WTC11 (cell line): ENCODE data around the gene TUBB1. TPM values are rescaled to one million over a fixed set of nuclear protein-coding genes. Genes with fewer than 3 reads are reported as not detected.
A peak's percentile ranks its signal among the peaks of the same experiment; 100 is the strongest.

Experiments used
- ATAC-seq: fragments of 200-7000 bp; cut with Tn5 transposase; 2 replicates; pipeline ENCODE4 v1.10.0; 2021; ENCODE audit warnings: mild to moderate bottlenecking, moderate library complexity
- CTCF ChIA-PET: fragments of 300-600 bp; sonication (Branson Sonifier 250); formaldehyde crosslinking; loops from one replicate; lab custom pipeline; 2021; ENCODE audit warnings: antibody characterized with exemption; lab: Charles Lee
- POLR2A ChIA-PET: fragments of 350-600 bp; sonication (Branson Sonifier 250); formaldehyde crosslinking; loops from one replicate; lab custom pipeline; 2021; ENCODE audit warnings: antibody characterized with exemption; lab: Charles Lee
- DNase-seq: peaks from one replicate; pipeline ENCODE4 v3.0.0; 2021; ENCODE audit warnings: low spot score
- H3K27ac Mint-ChIP-seq: 2 replicates; pipeline ENCODE4 v1.8.0; 2021; ENCODE audit warnings: mixed read lengths
- H3K27me3 Mint-ChIP-seq: 2 replicates; pipeline ENCODE4 v1.8.0; 2021; ENCODE audit warnings: low read depth, mild to moderate bottlenecking, moderate library complexity, mixed read lengths
- H3K36me3 Mint-ChIP-seq: 2 replicates; pipeline ENCODE4 v1.8.0; 2021; ENCODE audit warnings: mixed read lengths
- H3K4me1 Mint-ChIP-seq: 2 replicates; pipeline ENCODE4 v1.8.0; 2022; ENCODE audit warnings: mixed read lengths
- H3K4me3 Mint-ChIP-seq: 2 replicates; pipeline ENCODE4 v1.8.0; 2021; ENCODE audit warnings: mild to moderate bottlenecking, moderate library complexity, mixed read lengths
- H3K9me3 Mint-ChIP-seq: 2 replicates; pipeline ENCODE4 v1.8.0; 2021; ENCODE audit warnings: mixed read lengths
- ESRRA ChIP-seq: sonication (generic); formaldehyde crosslinking; IDR thresholded peaks from 2 replicates; pipeline ENCODE4 v1.8.1; 2022; ENCODE audit warnings: mild to moderate bottlenecking, missing genetic modification reagents, borderline replicate concordance
- GTF2I ChIP-seq: fragments of 250-450 bp; sonication (Bioruptor Pico); conservative IDR thresholded peaks from 2 replicates; pipeline ENCODE4 v1.4.0; 2021; ENCODE audit warnings: mild to moderate bottlenecking
- NR3C1 ChIP-seq: sonication (generic); formaldehyde crosslinking; conservative IDR thresholded peaks from 2 replicates; pipeline ENCODE4 v1.8.1; 2023; ENCODE audit warnings: low read depth, mild to moderate bottlenecking, missing genetic modification reagents
- SMAD4 ChIP-seq: sonication (generic); formaldehyde crosslinking; IDR thresholded peaks from 2 replicates; pipeline ENCODE4 v1.8.0; 2022; ENCODE audit warnings: mild to moderate bottlenecking, missing genetic modification reagents
- ZNF138 ChIP-seq: sonication (generic); formaldehyde crosslinking; conservative IDR thresholded peaks from 2 replicates; pipeline ENCODE4 v1.8.1; 2022; ENCODE audit warnings: mild to moderate bottlenecking, moderate library complexity, missing genetic modification reagents
- ZNF317 ChIP-seq: sonication (generic); formaldehyde crosslinking; IDR thresholded peaks from 2 replicates; pipeline ENCODE4 v1.8.1; 2023; ENCODE audit warnings: low read depth, mild to moderate bottlenecking, moderate library complexity, missing genetic modification reagents, borderline replicate concordance
- ZNF416 ChIP-seq: fragments of 250-450 bp; sonication (Bioruptor Pico); IDR thresholded peaks from 2 replicates; pipeline ENCODE4 v1.9.0; 2021; ENCODE audit warnings: mild to moderate bottlenecking, inconsistent platforms
- ZNF423 ChIP-seq: fragments of 250-450 bp; sonication (Bioruptor Pico); IDR thresholded peaks from 2 replicates; pipeline ENCODE4 v2.1.2; 2022; ENCODE audit warnings: mild to moderate bottlenecking, moderate library complexity
- total RNA-seq: library from RNA; stranded (reverse); gene quantifications from 3 replicates; pipeline ENCODE4 v1.2.3, GENCODE V29; 2021
- TF ChIP-seq, protein P1 (sequence below): sonication (generic); formaldehyde crosslinking; IDR thresholded peaks from 2 replicates; pipeline ENCODE4 v1.8.0; 2022; ENCODE audit warnings: missing genetic modification reagents
- TF ChIP-seq, protein P2 (sequence below): sonication (generic); formaldehyde crosslinking; IDR thresholded peaks from 2 replicates; pipeline ENCODE4 v1.8.1; 2022; ENCODE audit warnings: low read depth, missing genetic modification reagents, borderline replicate concordance
- TF ChIP-seq, protein P3 (sequence below): sonication (generic); formaldehyde crosslinking; IDR thresholded peaks from 2 replicates; pipeline ENCODE4 v1.8.0; 2022; ENCODE audit warnings: mild to moderate bottlenecking, missing genetic modification reagents
- TF ChIP-seq, protein P4 (sequence below): sonication (generic); formaldehyde crosslinking; IDR thresholded peaks from 2 replicates; pipeline ENCODE4 v1.8.0; 2022; ENCODE audit warnings: mild to moderate bottlenecking, missing genetic modification reagents

Gene TUBB1
- total RNA-seq, 1 experiment from 2014 or later, result not detected

DNA sequence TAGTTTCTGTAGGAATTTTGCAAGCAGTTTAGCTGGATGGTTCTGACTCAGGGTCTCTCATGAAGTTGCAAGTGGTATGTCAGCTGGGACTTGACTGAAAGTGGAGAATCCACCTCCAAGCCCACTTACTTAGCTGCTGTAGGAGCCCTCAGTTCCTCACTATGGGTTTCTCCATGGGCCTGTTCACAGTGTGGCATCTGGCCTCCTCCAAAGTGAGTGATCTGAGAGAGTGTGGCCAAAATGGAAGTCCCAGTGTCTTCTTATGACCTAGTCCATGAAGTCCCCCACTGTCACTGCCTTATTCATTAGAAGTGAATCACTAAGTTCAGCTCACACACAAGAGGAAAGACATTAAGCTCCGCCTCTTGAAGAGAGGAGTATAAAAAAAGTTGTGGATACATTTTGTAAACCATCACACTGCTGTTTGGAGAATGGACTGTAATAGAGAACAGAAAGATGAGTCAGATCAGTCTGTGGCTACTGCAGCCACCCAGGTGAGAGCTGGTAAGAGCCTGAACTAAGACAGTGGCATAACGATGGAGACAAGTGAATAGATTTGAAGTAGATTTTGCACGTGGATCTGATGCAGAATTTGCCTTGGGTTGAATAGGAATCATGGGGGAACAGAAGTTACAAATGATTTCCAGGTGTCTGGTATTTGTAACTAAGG lies 43.0 kb upstream of the TUBB1 start (continued):
- TF ChIP-seq, protein P1, sequence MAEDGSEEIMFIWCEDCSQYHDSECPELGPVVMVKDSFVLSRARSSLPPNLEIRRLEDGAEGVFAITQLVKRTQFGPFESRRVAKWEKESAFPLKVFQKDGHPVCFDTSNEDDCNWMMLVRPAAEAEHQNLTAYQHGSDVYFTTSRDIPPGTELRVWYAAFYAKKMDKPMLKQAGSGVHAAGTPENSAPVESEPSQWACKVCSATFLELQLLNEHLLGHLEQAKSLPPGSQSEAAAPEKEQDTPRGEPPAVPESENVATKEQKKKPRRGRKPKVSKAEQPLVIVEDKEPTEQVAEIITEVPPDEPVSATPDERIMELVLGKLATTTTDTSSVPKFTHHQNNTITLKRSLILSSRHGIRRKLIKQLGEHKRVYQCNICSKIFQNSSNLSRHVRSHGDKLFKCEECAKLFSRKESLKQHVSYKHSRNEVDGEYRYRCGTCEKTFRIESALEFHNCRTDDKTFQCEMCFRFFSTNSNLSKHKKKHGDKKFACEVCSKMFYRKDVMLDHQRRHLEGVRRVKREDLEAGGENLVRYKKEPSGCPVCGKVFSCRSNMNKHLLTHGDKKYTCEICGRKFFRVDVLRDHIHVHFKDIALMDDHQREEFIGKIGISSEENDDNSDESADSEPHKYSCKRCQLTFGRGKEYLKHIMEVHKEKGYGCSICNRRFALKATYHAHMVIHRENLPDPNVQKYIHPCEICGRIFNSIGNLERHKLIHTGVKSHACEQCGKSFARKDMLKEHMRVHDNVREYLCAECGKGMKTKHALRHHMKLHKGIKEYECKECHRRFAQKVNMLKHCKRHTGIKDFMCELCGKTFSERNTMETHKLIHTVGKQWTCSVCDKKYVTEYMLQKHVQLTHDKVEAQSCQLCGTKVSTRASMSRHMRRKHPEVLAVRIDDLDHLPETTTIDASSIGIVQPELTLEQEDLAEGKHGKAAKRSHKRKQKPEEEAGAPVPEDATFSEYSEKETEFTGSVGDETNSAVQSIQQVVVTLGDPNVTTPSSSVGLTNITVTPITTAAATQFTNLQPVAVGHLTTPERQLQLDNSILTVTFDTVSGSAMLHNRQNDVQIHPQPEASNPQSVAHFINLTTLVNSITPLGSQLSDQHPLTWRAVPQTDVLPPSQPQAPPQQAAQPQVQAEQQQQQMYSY, result no peak
- TF ChIP-seq SMAD4 (CRISPR knock-in tag) (no peak), ZNF423 (no peak), ZNF416 (CRISPR knock-in tag) (no peak), ZNF138 (CRISPR knock-in tag) (no peak), GTF2I (no peak), ESRRA (no peak)
- TF ChIP-seq, protein P2, sequence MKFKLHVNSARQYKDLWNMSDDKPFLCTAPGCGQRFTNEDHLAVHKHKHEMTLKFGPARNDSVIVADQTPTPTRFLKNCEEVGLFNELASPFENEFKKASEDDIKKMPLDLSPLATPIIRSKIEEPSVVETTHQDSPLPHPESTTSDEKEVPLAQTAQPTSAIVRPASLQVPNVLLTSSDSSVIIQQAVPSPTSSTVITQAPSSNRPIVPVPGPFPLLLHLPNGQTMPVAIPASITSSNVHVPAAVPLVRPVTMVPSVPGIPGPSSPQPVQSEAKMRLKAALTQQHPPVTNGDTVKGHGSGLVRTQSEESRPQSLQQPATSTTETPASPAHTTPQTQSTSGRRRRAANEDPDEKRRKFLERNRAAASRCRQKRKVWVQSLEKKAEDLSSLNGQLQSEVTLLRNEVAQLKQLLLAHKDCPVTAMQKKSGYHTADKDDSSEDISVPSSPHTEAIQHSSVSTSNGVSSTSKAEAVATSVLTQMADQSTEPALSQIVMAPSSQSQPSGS (CRISPR knock-in tag), result no peak
- TF ChIP-seq, protein P3, sequence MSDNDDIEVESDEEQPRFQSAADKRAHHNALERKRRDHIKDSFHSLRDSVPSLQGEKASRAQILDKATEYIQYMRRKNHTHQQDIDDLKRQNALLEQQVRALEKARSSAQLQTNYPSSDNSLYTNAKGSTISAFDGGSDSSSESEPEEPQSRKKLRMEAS (CRISPR knock-in tag), result no peak

DNA sequence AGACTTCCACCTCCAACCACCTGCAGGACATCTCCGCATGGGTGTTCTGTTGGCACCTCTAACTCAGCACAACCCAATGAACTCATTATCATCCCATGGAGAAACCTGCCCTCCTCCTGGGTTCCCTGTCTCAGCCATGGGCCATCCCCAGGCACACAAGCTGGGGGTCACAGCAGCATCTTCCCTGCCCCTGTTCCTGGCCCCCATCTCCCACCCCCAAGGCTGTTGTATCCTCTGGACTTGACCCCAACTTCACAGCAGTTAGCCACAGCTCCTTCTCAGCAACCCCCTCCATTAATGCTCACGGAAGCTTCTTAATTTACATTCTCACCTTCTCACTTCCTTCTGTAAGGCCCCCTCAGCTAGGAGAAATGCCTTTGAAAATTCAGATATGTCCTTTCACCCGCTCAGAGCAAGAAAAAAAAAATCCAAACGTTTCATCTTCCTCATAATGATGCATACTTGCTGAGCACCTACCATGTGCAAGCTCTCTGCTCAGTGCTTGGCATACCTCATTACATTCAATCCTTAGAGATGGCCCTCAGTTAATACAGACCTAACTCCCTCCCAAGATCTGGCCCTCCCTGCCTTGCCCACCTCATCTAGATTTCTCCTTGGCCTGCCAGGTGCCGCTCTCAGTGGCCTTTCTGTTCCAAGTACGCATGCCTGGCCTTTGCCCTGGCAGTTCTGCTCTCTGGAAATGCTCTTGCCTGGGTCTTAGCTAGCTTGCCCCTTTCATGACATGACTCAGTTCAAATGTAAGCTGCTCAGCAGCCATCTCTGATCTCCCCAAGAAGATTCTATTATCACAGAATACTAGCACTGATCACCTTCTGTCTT lies 40.7 kb upstream of the TUBB1 start:
- ChIA-PET CTCF (interaction anchor here (0.6 to 1.9 kb wide), 7 partner anchors 10 to 425 kb away, joined by 3 to 5 read pairs (median 3); no protein-coding TSS in a partner anchor), POLR2A (no interaction called here)
- Mint-ChIP-seq H3K27me3 (peaks cover 6% of the 10 kb centered on the region), H3K9me3 (peaks cover 13% of the 10 kb centered on the region), H3K36me3 (peaks cover 11% of the 10 kb centered on the region), H3K27ac (no peak overlapping the region), H3K4me3 (no peak overlapping the region), H3K4me1 (peaks cover 24% of the 10 kb centered on the region)
- ATAC-seq (no peak), DNase-seq (no peak)
- TF ChIP-seq NR3C1 (CRISPR knock-in tag) (no peak), ZNF317 (CRISPR knock-in tag) (peak; percentile 59; the same call in 1 of the 2 replicates)
- TF ChIP-seq, protein P4, sequence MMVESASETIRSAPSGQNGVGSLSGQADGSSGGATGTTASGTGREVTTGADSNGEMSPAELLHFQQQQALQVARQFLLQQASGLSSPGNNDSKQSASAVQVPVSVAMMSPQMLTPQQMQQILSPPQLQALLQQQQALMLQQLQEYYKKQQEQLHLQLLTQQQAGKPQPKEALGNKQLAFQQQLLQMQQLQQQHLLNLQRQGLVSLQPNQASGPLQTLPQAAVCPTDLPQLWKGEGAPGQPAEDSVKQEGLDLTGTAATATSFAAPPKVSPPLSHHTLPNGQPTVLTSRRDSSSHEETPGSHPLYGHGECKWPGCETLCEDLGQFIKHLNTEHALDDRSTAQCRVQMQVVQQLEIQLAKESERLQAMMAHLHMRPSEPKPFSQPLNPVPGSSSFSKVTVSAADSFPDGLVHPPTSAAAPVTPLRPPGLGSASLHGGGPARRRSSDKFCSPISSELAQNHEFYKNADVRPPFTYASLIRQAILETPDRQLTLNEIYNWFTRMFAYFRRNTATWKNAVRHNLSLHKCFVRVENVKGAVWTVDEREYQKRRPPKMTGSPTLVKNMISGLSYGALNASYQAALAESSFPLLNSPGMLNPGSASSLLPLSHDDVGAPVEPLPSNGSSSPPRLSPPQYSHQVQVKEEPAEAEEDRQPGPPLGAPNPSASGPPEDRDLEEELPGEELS (CRISPR knock-in tag), result no peak
